ENCODE measurements around the gene PHKA1. TPM values are rescaled to one million over a fixed set of nuclear protein-coding genes. Genes with fewer than 3 reads are reported as not detected.
"Not testable (repeated sequence)": the region's sequence is repeated elsewhere in the genome, so short reads cannot be mapped to it uniquely, and the experiment has no call there.

PHKA1 gene
- total RNA-seq, 1 donor from 2014 or later, result 2.8 TPM

DNA sequence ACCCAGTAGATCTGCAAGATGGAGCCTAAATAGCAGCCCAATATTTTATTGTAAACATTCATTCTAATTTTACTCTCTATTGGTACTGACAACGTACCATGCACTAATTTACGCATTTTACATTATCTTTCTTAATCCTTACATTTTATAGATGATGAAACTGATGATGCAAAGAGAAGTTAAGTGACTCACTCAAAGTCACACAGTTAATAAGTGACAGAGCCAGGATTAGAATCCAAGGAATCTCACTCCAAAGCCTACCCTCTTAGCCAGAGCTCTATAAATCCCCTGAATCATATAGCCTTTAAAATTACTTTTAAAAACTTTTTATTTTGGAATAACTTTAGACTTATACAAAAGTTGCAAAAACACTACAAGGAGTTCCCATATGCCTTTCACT, 37.6 kb downstream of the PHKA1 start:
- intact Hi-C loops (cut with DNase I), result no loop called here
- ATAC-seq (no peak), DNase-seq (ENCODE audit: low spot score) (no peak)

GRCh38 chrX:72673951-72674350, 40.2 kb downstream of the PHKA1 start:
- ATAC-seq; DNase-seq (ENCODE audit: low spot score); intact Hi-C loops (cut with DNase I): not testable (repeated sequence)

DNA sequence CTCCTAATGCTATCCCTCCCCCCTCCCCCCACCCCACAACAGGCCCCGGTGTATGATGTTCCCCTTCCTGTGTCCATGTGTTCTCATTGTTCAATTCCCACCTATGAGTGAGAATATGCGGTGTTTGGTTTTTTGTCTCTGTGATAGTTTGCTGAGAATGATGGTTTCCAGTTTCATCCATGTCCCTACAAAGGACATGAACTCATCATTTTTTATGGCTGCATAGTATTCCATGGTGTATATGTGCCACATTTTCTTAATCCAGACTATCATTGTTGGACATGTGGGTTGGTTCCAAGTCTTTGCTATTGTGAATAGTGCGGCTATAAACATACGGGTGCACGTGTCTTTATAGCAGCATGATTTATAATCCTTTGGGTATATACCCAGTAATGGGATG, 44.6 kb downstream of the PHKA1 start:
- intact Hi-C loops (cut with DNase I); ATAC-seq: not testable (repeated sequence)

DNA sequence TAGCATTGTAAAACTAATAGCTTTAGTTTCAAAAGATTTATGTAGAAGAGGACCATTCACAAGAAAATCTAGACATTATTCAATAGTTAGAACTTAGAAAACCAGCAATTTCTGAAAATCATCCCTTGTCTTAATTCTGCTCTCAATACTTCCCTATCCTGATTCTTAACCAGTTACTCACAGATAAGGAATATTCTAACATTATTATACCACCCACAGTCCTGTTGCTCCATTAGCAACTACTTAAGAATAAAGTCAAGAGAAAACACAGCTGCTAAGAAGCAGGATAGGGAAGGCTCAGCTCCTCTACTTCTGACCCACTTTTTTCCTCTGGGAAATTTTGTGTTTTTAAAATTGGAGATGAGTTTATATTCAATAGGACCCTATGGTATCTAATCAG, 47.7 kb downstream of the PHKA1 start:
- ATAC-seq, result no peak
- intact Hi-C loops (cut with DNase I), result no loop called here
- no peak for DNase-seq (ENCODE audit: low spot score)

More for the DNA sequence above, 44.6 kb downstream of the PHKA1 start:
- not testable (repeated sequence) for DNase-seq (ENCODE audit: low spot score)

DNA sequence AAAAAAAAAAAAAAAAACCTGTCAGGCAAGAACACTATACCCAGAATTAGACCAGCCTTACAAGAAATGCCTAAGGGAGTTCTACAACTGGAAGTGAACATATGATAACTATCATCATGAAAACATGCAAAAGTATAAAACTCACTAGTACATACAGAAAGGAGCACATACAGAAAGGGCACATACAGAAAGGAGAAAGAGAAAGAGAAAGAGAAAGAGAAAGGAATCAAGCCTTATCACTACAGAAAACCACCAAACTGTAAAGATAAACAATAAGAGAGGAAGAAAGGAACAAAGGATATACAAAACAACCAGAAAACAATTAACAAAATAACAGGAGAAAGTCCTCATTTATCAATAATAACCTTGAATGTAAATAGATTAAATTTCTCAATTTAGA, 50.4 kb downstream of the PHKA1 start:
- intact Hi-C loops (cut with DNase I), result no loop called here
- no peak for DNase-seq (ENCODE audit: low spot score)
- ATAC-seq, result no peak

- ATAC-seq, result no peak
- no peak for DNase-seq (ENCODE audit: low spot score)
- intact Hi-C loops (cut with DNase I), result no loop called here
Measured at GRCh38 chrX:72662020-72662747, 51.9 kb downstream of the PHKA1 start.

DNA sequence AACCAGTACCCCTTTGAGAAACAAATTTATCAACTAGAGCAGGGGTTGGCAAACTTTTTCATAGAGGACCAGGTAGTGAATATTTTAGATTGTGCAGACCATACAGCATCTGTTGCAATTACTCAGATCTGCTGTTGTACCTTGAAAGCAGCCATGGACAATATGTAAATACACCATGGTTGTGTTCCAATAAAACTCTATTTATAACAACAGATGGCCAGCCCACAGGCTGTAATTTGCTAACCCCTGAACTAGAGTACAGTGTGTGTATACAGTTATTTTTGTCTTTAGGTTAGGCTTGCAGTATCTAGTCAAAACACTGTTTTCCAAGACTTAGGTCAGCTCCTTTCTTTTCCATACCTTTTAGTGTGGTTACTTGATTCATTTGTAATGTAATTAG, 54.4 kb downstream of the PHKA1 start:
- ATAC-seq (no peak), DNase-seq (ENCODE audit: low spot score) (no peak)
- intact Hi-C loops (cut with DNase I), result no loop called here

GRCh38 chrX:72652082-72652481, 62.0 kb downstream of the PHKA1 start:
- intact Hi-C loops (cut with DNase I), result no loop called here
- DNase-seq (ENCODE audit: low spot score) (no peak), ATAC-seq (no peak)

GRCh38 chrX:72644946-72645345, 69.2 kb downstream of the PHKA1 start:
- no peak for DNase-seq (ENCODE audit: low spot score)
- ATAC-seq, result no peak
- intact Hi-C loops (cut with DNase I), result no loop called here

GRCh38 chrX:72641611-72642010, 72.5 kb downstream of the PHKA1 start:
- DNase-seq (ENCODE audit: low spot score) (no peak), ATAC-seq (no peak)
- intact Hi-C loops (cut with DNase I), result no loop called here

- ATAC-seq (no peak), DNase-seq (ENCODE audit: low spot score) (no peak)
- intact Hi-C loops (cut with DNase I), result no loop called here
Measured at GRCh38 chrX:72635930-72636329, 78.2 kb downstream of the PHKA1 start.

DNA sequence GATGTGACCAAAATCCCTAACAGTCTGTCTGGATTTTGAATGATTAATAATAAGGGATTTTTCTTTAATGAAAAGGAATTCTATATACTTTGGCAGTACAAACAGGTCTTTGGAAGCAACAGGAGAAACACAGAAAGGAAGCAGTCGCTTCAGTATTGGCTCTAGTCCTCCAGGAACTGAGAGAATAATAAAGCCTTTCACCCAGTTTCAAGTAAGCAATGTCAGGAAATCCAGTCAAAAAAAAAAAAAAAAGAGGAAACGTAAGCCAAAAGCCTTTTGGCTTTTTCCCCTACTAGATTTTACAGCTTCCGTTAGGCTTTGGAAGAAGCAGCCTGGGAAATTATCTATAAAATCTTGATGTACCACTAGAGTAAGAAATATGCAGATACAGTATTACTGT, 79.8 kb downstream of the PHKA1 start:
- ATAC-seq (peak; percentile 50), DNase-seq (ENCODE audit: low spot score) (no peak)
- intact Hi-C loops (cut with DNase I), result no loop called here

DNA sequence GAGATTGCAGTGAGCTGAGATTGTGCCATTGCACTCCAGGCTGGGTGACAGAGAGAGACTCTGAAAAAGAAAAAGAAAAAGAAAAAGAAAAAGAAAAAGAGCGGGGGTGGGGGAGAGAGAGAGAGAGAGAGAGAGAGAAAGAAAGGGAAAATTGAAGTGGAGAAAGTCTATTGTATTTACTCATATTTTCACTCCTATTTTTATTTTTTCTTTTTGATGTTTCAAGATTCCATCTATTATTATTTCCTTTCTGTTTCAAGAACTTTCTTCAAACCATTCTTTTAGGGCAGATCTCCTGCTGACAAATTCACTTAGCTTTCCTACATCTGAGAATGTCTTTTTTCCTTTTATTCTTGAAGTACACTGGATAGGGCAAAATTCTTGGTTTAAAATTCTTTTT, 83.9 kb downstream of the PHKA1 start:
- ATAC-seq, result no peak
- intact Hi-C loops (cut with DNase I), result no loop called here
- DNase-seq (ENCODE audit: low spot score), result no peak

DNA sequence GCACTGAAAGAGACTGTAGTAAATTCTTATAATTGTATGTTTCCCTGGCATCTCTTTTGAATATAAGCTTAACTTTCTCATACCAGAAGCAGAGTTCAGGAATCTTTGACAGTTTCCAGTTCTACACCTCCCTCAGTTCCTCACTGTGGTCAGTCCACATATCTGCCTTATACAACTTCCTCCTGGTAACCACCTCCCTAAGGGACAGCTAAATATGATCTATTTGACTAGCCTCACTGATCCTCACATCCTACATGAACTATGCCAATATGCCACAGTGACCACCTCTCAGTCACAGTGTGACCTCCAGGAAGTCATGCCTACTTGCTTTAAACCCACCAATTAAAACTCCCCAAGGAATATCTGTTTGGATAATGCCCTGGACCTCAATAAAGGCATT, 89.9 kb downstream of the PHKA1 start:
- no peak for ATAC-seq
- intact Hi-C loops (cut with DNase I), result no loop called here
- no peak for DNase-seq (ENCODE audit: low spot score)

DNA sequence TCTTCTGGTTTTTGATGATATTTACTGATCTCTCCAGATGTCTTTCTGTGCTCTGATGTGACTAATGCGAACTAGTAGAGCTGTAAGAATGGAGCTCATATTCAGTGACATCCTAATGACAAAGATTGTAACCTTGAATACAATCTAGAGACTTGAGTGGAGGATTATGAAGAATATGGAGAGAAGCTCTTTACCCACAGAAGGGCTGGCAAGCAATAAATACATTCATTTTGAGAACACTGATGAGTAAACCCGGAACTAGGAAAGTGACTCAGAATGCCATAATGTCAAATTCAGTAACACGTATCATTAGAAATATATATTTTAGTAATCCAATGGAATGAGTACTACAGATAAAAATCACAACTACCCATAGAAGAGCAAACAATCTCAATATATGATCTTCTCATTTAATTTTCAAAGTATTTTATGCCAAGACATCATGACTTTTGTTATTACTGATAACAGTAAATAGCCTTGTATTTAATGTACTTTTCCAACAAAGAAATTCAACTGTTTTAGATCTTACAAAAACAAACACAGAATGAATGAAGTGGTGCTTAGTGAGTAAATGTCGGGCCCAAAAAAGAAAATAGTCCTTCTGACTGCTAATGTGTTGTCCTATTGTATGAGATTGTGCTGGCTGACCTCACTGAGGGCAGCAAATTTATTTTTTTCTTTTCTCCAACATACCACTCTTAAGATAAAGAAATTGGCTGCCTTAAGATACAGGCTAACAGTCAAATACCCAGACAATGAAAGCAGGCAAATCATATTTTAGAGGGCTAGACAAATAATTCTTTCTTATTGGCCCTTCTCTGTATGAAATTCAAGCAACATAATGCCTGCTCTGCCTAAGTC, 92.3 kb downstream of the PHKA1 start:
- intact Hi-C loops (cut with DNase I), result no loop called here
- DNase-seq (ENCODE audit: low spot score) (no peak), ATAC-seq (no peak)

GRCh38 chrX:72621163-72621562, 92.9 kb downstream of the PHKA1 start:
- DNase-seq (ENCODE audit: low spot score), result no peak
- intact Hi-C loops (cut with DNase I), result no loop called here
- no peak for ATAC-seq

- intact Hi-C loops (cut with DNase I), result no loop called here
- DNase-seq (ENCODE audit: low spot score) (no peak), ATAC-seq (no peak)
Measured at GRCh38 chrX:72620550-72621145, 93.5 kb downstream of the PHKA1 start.

GRCh38 chrX:72609313-72609712, 104.8 kb downstream of the PHKA1 start:
- intact Hi-C loops (cut with DNase I), result no loop called here
- no peak for DNase-seq (ENCODE audit: low spot score)
- no peak for ATAC-seq

- no peak for ATAC-seq
- DNase-seq (ENCODE audit: low spot score), result no peak
- intact Hi-C loops (cut with DNase I), result no loop called here
Measured at GRCh38 chrX:72604705-72605104, 109.4 kb downstream of the PHKA1 start.

DNA sequence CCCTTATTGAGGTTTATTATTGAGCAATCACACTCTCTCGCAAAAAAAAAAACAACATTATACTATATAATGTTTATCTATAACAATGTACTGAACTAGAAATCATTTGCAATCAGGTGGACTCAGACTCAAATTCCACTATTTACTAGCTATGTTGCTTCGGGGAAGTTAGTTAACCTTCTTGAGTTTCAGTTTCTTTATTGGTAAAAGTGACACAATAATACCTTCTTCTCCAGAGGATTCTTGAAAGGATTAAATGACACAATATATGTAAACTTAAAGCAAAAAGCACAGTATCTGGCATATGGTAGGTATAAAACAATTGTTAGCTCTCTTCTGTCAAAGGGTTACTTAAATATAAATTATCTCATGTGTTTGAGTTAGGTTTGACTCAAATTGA, 110.0 kb downstream of the PHKA1 start:
- intact Hi-C loops (cut with DNase I), result no loop called here
- no peak for DNase-seq (ENCODE audit: low spot score)
- no peak for ATAC-seq
